Ascending aorta (tissue), 2 donors: ENCODE data around the gene KCNJ5. TPM values are rescaled to one million over a fixed set of nuclear protein-coding genes. Genes with fewer than 3 reads are reported as not detected.

Source experiments
- DNase-seq, 2 donors: peaks; one replicate each; pipeline ENCODE4 v3.0.0-alpha.2; 2019; ENCODE audit warnings: low spot score in 2 of 2
- H3K27ac ChIP-seq, 2 donors: fragments of 200-600 bp; sonication (generic); one replicate each; pipeline ENCODE4 v1.5.1; 2016 to 2017; ENCODE audit warnings: mild to moderate bottlenecking in 1 of 2
- H3K27me3 ChIP-seq: fragments of 200-600 bp; sonication (generic); one replicate; pipeline ENCODE4 v1.5.1; 2017
- H3K36me3 ChIP-seq, 2 donors: fragments of 200-600 bp; sonication (generic); one replicate each; pipeline ENCODE4 v1.5.1; 2016
- H3K4me1 ChIP-seq, 2 donors: fragments of 200-600 bp; sonication (generic); one replicate each; pipeline ENCODE4 v1.5.1; 2016 to 2017; ENCODE audit warnings: mild to moderate bottlenecking in 1 of 2
- H3K4me3 ChIP-seq, 2 donors: fragments of 200-600 bp; sonication (generic); one replicate each; pipeline ENCODE4 v1.5.1; 2016 to 2017; ENCODE audit warnings: mild to moderate bottlenecking in 1 of 2
- H3K9me3 ChIP-seq, 2 donors: fragments of 200-600 bp; sonication (generic); one replicate each; pipeline ENCODE4 v1.5.1; 2016
- intact Hi-C: fragments of 100-400 bp; cut with DNase I; formaldehyde crosslinking; loops from one replicate; pipeline ENCODE4 v1.15.1; 2023
- total RNA-seq: library from RNA; depleted of rRNA; stranded (reverse); fragments of >200 nt; gene quantifications from one replicate; pipeline ENCODE4 v1.1.0, GENCODE V29; 2016
- TF ChIP-seq, protein P1 (sequence below), 3 experiments: fragments of 200-600 bp in 2 of 3; fragments of 450-650 bp in 1 of 3; sonication (generic) in 2 of 3; IDR thresholded peaks; one replicate each; pipeline ENCODE4 v1.5.1; 2016 to 2019; ENCODE audit warnings: antibody characterized with exemption in 3 of 3, mild to moderate bottlenecking in 1 of 3, moderate library complexity in 1 of 3

The KCNJ5 gene
- total RNA-seq, 1 donor from 2014 or later, result 0.53 TPM

DNA sequence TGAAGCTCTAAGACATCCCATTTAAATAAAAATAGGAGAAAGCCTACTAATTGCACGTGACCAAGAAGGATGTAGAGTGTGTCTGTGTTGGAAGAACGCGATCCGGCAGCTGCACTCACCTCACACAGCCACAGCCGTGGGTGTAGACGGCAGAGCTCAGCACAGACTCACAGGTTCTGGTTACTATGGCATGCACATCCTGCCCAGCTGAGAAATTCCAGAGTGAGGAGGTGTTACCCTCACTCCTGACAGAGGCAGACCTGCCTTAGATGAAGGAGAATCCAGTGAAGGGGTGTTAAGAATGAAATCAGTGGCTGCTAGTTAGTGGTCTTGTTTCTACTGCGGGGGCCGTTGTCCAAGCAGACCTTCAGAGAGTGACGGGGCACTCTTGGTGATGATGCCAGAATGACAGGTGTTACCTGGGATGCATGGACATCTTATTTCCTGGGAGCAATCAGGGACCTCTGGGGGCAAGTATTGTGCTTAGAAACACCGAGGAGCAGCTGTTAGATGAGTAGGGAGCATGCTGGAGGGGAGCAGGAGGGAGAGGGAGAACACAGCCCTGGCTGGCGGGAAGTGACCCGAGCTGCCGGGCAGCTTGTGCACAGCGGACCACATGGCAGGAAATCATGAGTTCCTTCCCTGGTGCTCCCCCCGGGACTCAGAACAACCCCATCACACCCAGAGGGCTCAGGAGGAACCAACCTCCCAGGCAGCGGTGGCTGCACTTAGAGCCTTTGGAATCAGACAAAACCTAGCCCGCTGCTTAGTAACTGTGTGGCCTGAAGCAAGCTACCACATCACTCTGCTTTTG is 12.3 kb downstream of the KCNJ5 start:
- TF ChIP-seq, protein P1, sequence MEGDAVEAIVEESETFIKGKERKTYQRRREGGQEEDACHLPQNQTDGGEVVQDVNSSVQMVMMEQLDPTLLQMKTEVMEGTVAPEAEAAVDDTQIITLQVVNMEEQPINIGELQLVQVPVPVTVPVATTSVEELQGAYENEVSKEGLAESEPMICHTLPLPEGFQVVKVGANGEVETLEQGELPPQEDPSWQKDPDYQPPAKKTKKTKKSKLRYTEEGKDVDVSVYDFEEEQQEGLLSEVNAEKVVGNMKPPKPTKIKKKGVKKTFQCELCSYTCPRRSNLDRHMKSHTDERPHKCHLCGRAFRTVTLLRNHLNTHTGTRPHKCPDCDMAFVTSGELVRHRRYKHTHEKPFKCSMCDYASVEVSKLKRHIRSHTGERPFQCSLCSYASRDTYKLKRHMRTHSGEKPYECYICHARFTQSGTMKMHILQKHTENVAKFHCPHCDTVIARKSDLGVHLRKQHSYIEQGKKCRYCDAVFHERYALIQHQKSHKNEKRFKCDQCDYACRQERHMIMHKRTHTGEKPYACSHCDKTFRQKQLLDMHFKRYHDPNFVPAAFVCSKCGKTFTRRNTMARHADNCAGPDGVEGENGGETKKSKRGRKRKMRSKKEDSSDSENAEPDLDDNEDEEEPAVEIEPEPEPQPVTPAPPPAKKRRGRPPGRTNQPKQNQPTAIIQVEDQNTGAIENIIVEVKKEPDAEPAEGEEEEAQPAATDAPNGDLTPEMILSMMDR (IDR thresholded peaks at IDR 0.05), result no peak

DNA sequence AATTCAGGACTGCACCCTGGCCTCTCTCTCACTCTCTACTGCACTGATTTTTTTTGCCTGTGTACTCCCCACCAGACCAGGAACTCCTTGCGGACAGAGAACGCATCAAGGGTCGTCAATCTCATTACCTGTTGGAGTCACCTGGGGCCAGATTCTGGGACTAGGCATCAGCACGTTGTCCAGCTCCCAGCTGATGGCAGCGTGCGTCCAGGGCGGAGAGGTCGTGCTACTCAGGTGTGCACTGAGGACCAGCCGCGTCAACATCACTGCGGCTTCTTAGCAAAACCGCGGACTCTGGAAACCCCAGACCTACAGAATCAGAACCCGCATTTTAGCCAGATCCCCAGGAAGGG is 13.1 kb downstream of the KCNJ5 start:
- no peaks in the 10 kb centered on the region for H3K27me3 ChIP-seq
- H3K4me1 ChIP-seq, result peaks cover 0 to 22% of the 10 kb centered on the region in 2 donors
- no peaks in the 10 kb centered on the region for H3K9me3 ChIP-seq
- TF ChIP-seq, protein P1 (IDR thresholded peaks at IDR 0.05), result no peak
- H3K36me3 ChIP-seq, result no peaks in the 10 kb centered on the region
- intact Hi-C loops, result loop anchor here (2.0 to 10.0 kb wide), 2 partner anchors 13 to 371 kb away; partner anchors contain the start of gene KCNJ5
- H3K4me3 ChIP-seq, result no peak overlapping the region
- no peak overlapping the region for H3K27ac ChIP-seq
- no peak for DNase-seq

More for the DNA sequence above, 12.3 kb downstream of the KCNJ5 start:
- H3K4me3 ChIP-seq, result no peak overlapping the region
- H3K27ac ChIP-seq, result no peak overlapping the region
- no peak for DNase-seq
- H3K36me3 ChIP-seq, result no peaks in the 10 kb centered on the region
- intact Hi-C loops, result loop anchor here (2.0 to 10.0 kb wide), 2 partner anchors 13 to 371 kb away; partner anchors contain the start of gene KCNJ5
- peaks cover 0 to 14% of the 10 kb centered on the region in 2 donors for H3K4me1 ChIP-seq
- no peaks in the 10 kb centered on the region for H3K9me3 ChIP-seq
- H3K27me3 ChIP-seq, result no peaks in the 10 kb centered on the region

DNA sequence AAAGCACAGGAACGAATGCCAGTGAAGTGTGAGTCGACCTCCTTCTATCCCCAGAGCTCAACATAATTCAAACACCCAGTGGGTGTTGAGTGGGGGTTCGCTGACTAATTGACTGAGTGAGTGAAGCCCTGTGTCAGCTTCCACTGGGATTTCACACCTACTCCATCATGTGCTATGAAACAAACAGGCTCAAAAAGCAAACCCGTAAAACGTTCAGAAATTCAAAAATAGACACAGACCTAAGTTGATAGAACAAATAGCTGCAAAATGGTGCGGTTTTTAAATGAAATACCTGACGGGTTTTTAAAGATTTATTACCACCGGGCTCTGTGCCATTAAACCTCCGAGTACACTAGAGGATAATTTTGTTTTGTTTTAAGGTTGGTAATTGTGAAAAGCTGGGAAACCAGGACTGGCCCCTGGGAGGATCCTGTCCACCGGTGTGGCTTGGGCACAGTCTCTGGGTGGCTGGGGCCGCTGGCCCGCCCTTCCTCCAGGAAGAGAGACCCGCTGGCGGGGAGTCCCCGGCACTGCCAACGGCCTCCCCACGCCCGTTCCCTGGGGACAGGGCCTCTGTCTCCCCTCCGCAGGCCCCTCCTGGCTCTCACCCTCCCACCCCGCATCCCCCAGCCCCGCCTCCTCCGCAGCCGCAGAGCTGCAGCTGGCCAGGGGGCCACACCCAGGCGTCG is 13.6 kb downstream of the KCNJ5 start:
- intact Hi-C loops, result loop anchor here (2.0 to 10.0 kb wide), 2 partner anchors 14 to 370 kb away; partner anchors contain the start of gene KCNJ5
- Histone ChIP-seq H3K9me3 (no peaks in the 10 kb centered on the region), H3K36me3 (no peaks in the 10 kb centered on the region), H3K27me3 (no peaks in the 10 kb centered on the region), H3K4me1 (peaks cover 0 to 25% of the 10 kb centered on the region in 2 donors), H3K27ac (peak overlapping the region; percentile 63 to 72), H3K4me3 (peak overlapping the region; percentile 74 to 83)
- TF ChIP-seq, protein P1 (IDR thresholded peaks at IDR 0.05), result no peak
- no peak for DNase-seq

DNA sequence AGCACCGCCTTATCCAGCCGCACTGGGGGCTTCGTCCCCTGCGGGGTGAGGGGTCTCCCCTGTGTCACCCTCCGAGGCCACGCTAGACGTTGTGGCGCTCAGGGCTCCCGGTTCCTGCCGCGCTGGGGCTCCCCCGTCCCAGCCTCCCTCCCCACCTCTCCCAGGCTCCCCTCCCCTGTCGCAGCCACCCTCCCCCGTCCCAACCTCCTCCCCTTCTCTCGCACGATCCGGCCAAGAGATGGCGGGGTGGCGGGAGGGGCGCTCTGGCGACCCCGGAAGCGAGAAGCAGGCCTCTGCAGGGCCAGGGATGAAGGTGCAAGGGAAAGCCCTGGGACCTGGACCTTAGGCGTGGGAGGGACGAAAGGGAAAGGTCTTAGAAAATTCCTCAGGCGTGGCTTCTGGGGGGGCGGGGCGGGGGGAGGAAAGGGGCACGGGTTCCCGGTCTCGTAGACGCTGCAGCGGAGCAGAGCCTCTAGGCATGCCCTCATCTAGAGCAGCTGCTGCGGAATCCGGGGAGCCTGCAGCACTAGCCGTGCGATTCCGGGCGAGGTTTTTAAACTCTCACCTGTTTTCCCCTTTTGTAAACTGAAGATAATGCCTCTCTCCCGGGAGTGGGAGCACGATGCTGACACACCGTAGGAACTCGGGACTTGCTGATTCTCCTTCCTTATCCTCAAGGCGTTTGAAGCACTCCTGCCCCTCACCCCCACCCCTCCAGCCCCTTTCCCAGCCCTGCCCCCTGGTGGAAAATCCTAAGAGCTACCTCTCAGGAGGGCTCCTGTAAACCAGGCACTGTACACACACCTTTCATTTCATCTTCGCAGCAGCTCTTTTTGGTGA is 14.4 kb downstream of the KCNJ5 start:
- TF ChIP-seq, protein P1 (IDR thresholded peaks at IDR 0.05), result peak in 2 of 3 experiments; percentile 34 to 48
- peak overlapping the region; percentile 63 to 72 for H3K27ac ChIP-seq
- peak overlapping the region; percentile 74 to 83 for H3K4me3 ChIP-seq
- peaks cover 0 to 22% of the 10 kb centered on the region in 2 donors for H3K4me1 ChIP-seq
- intact Hi-C loops, result loop anchor here (2.0 to 10.0 kb wide), 2 partner anchors 15 to 369 kb away; partner anchors contain the start of gene KCNJ5
- DNase-seq, result no peak
- H3K36me3 ChIP-seq, result no peaks in the 10 kb centered on the region
- H3K27me3 ChIP-seq, result no peaks in the 10 kb centered on the region
- H3K9me3 ChIP-seq, result no peaks in the 10 kb centered on the region
